Diencephalon (tissue), 1 donor: ENCODE data around the gene NACA. TPM values are rescaled to one million over a fixed set of nuclear protein-coding genes. Genes with fewer than 3 reads are reported as not detected.

ENCODE experiments used
- small RNA-seq: library from RNA; depleted of rRNA; stranded (forward); fragments of <200 nt; gene quantifications from one replicate; pipeline ENCODE3, GENCODE V24; 2014
- total RNA-seq: library from RNA; depleted of rRNA; stranded (reverse); fragments of >200 nt; gene quantifications from one replicate; pipeline ENCODE4 v1.2.3, GENCODE V29; 2014

NACA gene
- total RNA-seq, result 1,063 TPM

DNA sequence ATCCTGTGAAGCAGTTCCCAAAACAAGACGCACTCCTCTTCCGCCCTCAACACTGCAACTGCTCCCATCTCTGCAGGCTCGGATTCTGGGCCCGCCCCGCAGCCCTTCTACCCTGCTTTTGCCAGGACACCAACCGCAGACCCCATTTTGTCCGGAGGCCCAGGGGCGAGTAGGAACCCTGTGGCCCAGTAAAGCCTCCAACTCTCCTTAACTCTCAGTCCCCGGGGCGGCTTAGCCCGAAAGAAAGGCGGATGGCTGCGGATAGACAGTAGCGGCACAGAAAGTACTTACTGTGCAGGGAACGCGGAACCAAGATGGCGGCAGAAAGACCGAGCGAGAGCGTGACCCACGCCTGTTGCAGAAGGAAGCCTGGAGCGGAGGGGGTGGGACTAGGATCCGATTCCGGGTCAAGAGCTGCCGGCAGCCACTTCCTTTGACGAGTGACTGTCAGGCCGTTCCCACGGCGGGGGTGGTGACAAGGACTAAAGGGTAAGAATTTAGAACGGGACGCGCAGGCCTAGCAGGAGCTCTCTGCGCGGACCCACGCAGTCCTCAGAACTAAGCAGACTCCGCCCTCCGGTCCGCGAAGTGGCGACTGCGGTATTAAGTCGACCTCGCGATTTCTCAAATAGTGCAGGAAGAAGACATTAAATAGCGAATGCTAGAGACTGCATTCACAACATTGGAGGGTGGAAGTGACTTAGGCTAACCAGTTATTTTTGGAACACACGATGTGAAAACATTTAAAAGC, at the start of gene NACA:
Gene NACA, minus strand, starts transcription at position 328 of the 751 bp plus-strand sequence. CDS start 778 bp downstream, outside the sequence.

DNA sequence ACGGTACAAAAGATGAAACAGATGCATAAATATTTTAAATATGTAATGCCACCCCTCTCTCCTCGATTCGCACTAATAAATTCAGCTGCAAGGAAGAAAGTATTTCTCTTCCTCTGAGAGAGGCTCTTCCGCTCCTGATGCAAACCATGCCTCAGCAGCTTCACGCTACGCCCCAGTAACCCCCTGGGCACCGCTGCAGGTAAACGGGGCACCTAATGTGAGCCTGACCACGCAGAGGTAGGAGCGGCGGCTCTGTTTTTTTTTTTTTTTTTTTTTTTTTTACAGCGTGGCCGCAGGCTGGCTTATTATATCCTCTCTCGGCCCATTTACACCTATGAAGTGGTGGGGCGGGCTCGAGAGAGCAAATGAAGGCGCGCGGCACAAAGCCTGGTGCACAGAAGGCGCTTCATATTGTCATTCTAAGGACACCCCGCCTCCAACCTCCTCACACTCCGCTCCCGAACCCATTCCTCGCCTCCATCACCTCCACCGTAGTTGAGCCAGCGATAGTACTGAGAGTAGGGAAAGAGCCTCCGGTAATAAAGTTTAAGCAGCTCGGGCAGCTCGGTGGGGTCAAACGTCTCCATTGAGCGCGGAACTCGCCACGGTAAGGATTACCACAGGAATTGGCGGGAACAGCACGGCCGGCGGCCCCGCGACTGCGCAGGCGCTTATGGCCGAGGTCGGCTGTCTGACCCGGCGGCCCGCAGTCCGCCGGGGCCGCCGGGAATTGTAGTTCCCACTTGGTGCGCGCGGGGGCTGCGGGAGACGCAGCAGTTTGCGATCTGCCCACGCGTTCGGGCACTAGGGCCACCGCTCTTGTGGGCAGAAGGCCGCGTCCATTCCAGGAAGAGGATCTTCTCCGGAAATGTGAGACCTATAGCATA, 26.9 kb upstream of the NACA start, which contains the start of gene PRIM1:
Gene PRIM1, minus strand, starts transcription at position 612 of the 887 bp plus-strand sequence. Its CDS starts 25 bp downstream, at position 587.

DNA sequence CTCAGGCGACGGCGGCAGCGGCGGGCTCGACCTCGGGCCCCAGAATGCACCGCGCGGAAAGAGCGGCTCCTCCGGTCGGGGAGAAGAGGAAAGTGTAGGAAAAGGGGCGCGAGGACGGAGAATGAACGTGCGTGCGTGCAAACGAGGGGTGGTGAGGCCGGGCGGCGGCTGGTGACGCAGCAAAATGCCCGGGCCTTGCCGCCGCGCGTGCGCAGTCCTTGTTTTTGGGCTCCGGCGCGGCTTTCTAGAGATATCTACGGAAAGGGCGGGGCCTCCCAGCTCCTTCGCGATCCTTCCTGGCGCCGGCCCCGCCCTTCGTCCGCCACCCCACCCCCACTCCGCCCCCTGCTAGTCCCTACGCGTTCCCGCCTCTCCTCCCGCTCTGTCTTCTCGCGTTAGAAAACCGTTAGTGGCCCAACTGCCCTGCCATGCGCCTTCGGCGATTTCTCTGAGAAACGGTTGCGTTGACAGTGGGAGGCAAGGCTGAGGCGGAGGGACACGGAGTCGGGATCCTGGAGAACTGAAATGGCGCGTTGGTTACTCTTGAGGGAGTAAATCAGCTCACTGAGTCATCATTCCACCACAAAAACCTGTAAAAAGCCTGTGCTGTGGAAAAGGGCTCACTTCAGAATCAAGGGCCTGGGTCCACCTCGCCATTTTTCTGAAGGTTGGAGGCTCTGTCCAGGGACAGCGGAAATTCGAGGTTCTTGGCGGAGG, 36.8 kb downstream of the NACA start, which contains the start of gene PTGES3:
Gene PTGES3, minus strand, starts transcription at position 156 of the 717 bp plus-strand sequence. CDS start 285 bp downstream, outside the sequence.

Small RNA genes within 50 kb of the gene (small RNA-seq; reads per million reads assigned to genes)
- not detected for gene RN7SL809P

Other genes starting within 250 kb of the NACA start
- 8.5 TPM for gene GLS2, start 237.1 kb downstream of the NACA start, total RNA-seq
- gene RBMS2, start 203.5 kb downstream of the NACA start, total RNA-seq, result 5.3 TPM
- 20.5 TPM for gene BAZ2A, start 95.0 kb downstream of the NACA start, total RNA-seq
- gene ATP5F1B, start 79.3 kb downstream of the NACA start, total RNA-seq, result 446 TPM
- gene PTGES3, start 37.0 kb downstream of the NACA start, total RNA-seq, result 119 TPM
- 21.9 TPM for gene PRIM1, start 27.0 kb upstream of the NACA start, total RNA-seq
- gene HSD17B6, start 38.0 kb upstream of the NACA start, total RNA-seq, result 12.0 TPM
- 0.23 TPM for gene SDR9C7, start 209.1 kb upstream of the NACA start, total RNA-seq
- gene RDH16, start 232.3 kb upstream of the NACA start, total RNA-seq, result 0.23 TPM